IPS DF 19.7 (cell line): ENCODE data around the gene LYSET.
"Not testable (repeated sequence)": the region's sequence is repeated elsewhere in the genome, so short reads cannot be mapped to it uniquely, and the experiment has no call there.

Experiments
- DNase-seq: peaks from one replicate; pipeline ENCODE4 v3.0.0-alpha.2; 2013; ENCODE audit warnings: low read depth, low spot score

Gene LYSET

GRCh38 chr14:93168610-93169009 lies 16.5 kb upstream of the LYSET start:
- DNase-seq: not testable (repeated sequence)

- not testable (repeated sequence) for DNase-seq
Observed at GRCh38 chr14:93169619-93170018, 15.5 kb upstream of the LYSET start.

GRCh38 chr14:93170141-93170540 lies 15.0 kb upstream of the LYSET start:
- DNase-seq: not testable (repeated sequence)

- no peak for DNase-seq
Observed at GRCh38 chr14:93171376-93171775, 13.7 kb upstream of the LYSET start.

GRCh38 chr14:93173943-93174395 lies 11.1 kb upstream of the LYSET start:
- DNase-seq: no peak

- not testable (repeated sequence) for DNase-seq
Observed at GRCh38 chr14:93174731-93175130, 10.4 kb upstream of the LYSET start.

GRCh38 chr14:93175492-93175891 lies 9.6 kb upstream of the LYSET start:
- DNase-seq: no peak

- DNase-seq: no peak
Observed at GRCh38 chr14:93183596-93184317, 1.4 kb upstream of the LYSET start.

- no peak for DNase-seq
Observed at GRCh38 chr14:93185349-93185720, 218 bp downstream of the LYSET start.

- DNase-seq: no peak
Observed at GRCh38 chr14:93186466-93186865, 1.3 kb downstream of the LYSET start.

GRCh38 chr14:93186956-93187355 lies 1.8 kb downstream of the LYSET start:
- no peak for DNase-seq

- DNase-seq: no peak
Observed at GRCh38 chr14:93195316-93195999, 10.3 kb downstream of the LYSET start.

- DNase-seq: no peak
Observed at GRCh38 chr14:93199031-93199430, 13.9 kb downstream of the LYSET start.

GRCh38 chr14:93200553-93200952 lies 15.4 kb downstream of the LYSET start:
- DNase-seq: no peak

GRCh38 chr14:93201155-93201704 lies 16.1 kb downstream of the LYSET start:
- DNase-seq: no peak

GRCh38 chr14:93206793-93207467 lies 21.8 kb downstream of the LYSET start, which contains the start of the genes GON7 and UBR7:
TSS of gene GON7 (minus strand) at chr14:93207065. CDS start at chr14:93207037, 28 bp downstream.
TSS of gene UBR7 (plus strand) at chr14:93207256. CDS start at chr14:93207292, 36 bp downstream.
- peak; percentile 95 for DNase-seq

GRCh38 chr14:93207468-93208308 lies 22.6 kb downstream of the LYSET start:
- no peak for DNase-seq

GRCh38 chr14:93212432-93212831 lies 27.3 kb downstream of the LYSET start:
- no peak for DNase-seq

GRCh38 chr14:93214598-93214997 lies 29.5 kb downstream of the LYSET start:
- DNase-seq: no peak

GRCh38 chr14:93219103-93219726 lies 34.1 kb downstream of the LYSET start:
- peak; percentile 25 for DNase-seq

GRCh38 chr14:93220509-93220908 lies 35.4 kb downstream of the LYSET start:
- no peak for DNase-seq
